ENCODE measurements around the gene C17orf107.

The C17orf107 gene

DNA sequence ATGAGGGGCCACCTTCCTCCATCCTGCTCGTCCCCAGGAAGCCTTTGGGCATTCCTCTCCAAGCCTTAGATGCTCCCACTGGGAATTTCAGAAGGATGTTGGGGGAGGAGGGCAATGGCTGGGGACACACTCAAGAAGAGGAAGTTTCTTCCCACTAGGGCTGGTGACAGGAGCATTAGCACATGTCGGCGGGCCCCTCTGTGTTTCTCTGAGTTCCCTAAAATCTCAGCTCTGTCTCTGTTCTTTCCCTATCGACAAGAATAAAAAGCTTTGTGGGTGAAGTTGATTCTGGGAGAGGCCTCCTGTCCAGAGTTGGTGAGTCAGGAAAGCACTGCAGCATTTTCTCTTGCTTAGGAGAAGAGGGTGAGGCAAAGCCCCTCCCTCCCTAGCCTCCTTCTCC lies 19.7 kb upstream of the C17orf107 start:
- TF ChIP-seq, protein P1, sequence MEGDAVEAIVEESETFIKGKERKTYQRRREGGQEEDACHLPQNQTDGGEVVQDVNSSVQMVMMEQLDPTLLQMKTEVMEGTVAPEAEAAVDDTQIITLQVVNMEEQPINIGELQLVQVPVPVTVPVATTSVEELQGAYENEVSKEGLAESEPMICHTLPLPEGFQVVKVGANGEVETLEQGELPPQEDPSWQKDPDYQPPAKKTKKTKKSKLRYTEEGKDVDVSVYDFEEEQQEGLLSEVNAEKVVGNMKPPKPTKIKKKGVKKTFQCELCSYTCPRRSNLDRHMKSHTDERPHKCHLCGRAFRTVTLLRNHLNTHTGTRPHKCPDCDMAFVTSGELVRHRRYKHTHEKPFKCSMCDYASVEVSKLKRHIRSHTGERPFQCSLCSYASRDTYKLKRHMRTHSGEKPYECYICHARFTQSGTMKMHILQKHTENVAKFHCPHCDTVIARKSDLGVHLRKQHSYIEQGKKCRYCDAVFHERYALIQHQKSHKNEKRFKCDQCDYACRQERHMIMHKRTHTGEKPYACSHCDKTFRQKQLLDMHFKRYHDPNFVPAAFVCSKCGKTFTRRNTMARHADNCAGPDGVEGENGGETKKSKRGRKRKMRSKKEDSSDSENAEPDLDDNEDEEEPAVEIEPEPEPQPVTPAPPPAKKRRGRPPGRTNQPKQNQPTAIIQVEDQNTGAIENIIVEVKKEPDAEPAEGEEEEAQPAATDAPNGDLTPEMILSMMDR (IDR thresholded peaks at IDR 0.05; ENCODE audit: extremely low read depth, missing control alignments) = no peak
- DNase-seq (ENCODE audit: low spot score) = no peak

DNA sequence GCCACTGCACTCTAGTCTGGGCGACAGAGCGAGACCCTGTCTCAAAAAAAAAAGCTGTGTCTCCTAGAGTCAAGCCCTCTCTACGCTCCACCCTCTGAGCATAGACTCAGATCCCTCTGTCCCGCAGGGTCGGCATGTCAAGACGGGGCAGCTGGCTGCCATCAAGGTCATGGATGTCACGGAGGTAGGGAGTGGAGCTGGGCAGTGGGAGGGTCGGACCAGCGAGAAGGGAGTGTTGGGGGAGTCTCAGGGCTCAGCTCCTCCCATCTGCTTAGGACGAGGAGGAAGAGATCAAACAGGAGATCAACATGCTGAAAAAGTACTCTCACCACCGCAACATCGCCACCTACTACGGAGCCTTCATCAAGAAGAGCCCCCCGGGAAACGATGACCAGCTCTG lies 18.5 kb upstream of the C17orf107 start:
- no peak for DNase-seq (ENCODE audit: low spot score)
- TF ChIP-seq, protein P1 (IDR thresholded peaks at IDR 0.05; ENCODE audit: extremely low read depth, missing control alignments) = no peak

DNA sequence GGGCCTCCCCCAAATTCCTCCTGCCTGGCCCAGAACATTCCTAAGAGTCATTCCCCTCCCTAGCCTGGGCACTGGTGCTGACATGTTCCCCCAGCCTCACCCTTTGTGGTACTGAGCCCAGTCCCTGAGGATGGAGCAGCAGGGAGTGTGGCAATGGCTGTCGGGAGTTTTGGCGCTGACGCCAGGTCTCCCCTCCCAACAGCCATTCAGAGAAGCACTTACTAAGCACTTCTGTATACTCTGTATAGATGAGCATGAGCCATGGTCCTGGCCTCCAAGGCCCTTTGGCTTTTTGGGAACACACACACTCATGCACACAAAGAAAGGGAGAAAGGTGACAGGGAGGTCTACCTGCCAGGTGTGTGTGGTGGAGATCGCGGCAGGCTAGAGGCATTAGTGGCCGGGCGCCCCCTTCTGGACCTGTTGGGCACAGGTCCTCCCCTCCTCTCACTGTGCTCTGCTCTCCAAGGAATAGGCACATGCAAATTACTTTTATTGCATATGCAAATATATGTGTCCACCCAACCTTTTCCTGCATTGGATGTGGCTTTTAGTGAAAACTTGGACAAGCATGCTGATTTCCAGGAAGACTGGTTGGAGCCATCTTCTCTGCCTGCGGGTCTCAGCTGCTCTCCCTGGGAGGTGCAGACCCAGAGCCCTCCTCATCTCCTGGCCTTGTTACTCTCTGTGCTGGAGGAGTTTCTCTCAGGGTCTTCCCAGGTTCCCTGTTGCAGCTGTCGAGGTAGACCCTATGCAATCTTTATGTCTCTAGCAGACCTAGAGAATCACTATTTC lies 17.4 kb upstream of the C17orf107 start:
- DNase-seq (ENCODE audit: low spot score) = peak; percentile 71
- TF ChIP-seq, protein P1 (IDR thresholded peaks at IDR 0.05; ENCODE audit: extremely low read depth, missing control alignments) = peak; percentile 80

DNA sequence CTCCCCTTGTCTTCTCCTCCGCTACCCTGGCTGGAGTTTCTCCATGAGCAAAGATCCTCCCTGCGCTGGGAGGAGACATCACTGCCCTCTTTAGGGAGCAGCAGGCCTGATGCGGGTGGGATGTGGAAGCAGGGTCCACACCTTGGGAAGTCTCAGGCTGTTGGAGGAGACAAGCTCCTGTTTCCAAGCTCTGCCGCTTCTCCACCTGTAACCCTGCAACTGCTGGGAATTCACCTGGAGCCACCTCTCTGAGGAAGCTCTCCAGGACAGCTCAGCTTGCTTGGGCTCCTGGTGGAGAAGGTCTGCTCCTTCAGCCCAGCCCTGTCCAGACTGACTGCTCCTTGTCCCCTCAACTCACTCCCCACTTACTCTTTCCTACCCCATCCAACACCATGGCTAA lies 14.8 kb upstream of the C17orf107 start:
- no peak for DNase-seq (ENCODE audit: low spot score)
- TF ChIP-seq, protein P1 (IDR thresholded peaks at IDR 0.05; ENCODE audit: extremely low read depth, missing control alignments) = no peak

DNA sequence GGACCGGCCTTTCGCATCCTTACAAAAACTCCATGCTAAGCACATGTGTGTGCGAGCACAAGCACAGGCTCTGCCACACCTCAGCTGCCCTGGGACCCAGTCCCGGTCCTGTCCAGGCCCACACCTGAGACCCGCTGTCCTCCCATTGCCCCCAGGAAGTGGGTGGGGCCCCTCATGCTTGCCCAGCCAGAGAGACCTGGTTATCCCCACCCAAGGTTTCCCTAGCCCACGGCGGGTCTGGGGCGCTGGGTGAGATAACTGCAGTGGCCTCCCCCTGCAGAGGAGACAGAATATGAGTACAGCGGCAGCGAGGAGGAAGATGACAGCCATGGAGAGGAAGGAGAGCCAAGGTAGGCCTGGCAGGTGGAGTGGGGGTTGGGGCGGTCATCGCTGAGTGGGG lies 12.5 kb upstream of the C17orf107 start:
- no peak for DNase-seq (ENCODE audit: low spot score)
- TF ChIP-seq, protein P1 (IDR thresholded peaks at IDR 0.05; ENCODE audit: extremely low read depth, missing control alignments) = no peak

DNA sequence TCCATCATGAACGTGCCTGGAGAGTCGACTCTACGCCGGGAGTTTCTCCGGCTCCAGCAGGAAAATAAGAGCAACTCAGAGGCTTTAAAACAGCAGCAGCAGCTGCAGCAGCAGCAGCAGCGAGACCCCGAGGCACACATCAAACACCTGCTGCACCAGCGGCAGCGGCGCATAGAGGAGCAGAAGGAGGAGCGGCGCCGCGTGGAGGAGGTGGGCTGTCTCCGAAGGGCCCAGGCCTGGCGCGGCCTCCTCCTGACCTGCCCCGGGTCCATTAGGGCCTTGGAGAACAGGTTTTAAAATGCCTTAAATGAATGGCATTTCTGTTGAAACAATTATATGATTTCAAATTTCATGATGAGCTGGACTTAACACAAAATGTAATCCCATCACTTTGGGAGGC lies 11.8 kb upstream of the C17orf107 start:
- DNase-seq (ENCODE audit: low spot score) = no peak

More for the DNA sequence above, 11.8 kb upstream of the C17orf107 start:
- TF ChIP-seq, protein P1 (IDR thresholded peaks at IDR 0.05; ENCODE audit: extremely low read depth, missing control alignments) = no peak
